GM21737 (cell line): Measurements from ENCODE around the gene MAPK10.
"Not testable (repeated sequence)": the region's sequence is repeated elsewhere in the genome, so short reads cannot be mapped to it uniquely, and the experiment has no call there.

Experiments
- ATAC-seq: cut with Tn5 transposase; IDR thresholded peaks from one replicate; pipeline ENCODE4 v1.9.1; 2021; ENCODE audit warnings: mild to moderate bottlenecking, moderate library complexity; ENCODE audit not compliant: unreplicated experiment

The MAPK10 gene

DNA sequence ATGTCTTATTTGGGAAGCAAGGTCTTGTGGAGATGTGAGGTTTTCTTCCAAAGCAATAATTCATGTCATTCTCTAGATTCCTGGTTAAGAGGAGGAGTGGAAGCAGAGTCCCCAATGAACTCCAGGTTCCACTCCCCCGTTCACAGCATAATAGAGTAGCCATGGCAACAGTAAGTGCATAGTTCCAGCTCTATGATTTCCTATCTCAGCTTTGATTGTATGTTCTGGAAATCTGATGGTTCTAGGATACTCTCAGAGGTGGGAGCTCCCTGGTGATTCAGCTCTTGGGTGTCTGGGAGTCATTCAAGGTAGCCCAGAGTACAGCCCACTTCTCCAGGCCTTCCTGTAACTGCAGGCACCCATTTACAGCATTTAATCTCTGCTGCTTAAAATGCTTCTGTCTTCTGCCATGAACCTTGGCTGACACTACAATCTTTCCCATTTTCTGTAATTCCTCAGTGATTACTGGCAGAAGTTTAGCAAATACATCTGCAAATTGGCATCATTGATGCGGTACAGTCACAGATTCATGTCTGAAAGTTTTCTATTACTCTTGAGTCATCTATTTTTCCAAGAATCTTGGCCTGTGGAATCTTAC, 242.0 kb downstream of the MAPK10 start:
- ATAC-seq = no peak

- no peak for ATAC-seq
Measured at GRCh38 chr4:86114563-86114962, 245.3 kb downstream of the MAPK10 start.

GRCh38 chr4:86108834-86109233, 251.0 kb downstream of the MAPK10 start:
- ATAC-seq = no peak

DNA sequence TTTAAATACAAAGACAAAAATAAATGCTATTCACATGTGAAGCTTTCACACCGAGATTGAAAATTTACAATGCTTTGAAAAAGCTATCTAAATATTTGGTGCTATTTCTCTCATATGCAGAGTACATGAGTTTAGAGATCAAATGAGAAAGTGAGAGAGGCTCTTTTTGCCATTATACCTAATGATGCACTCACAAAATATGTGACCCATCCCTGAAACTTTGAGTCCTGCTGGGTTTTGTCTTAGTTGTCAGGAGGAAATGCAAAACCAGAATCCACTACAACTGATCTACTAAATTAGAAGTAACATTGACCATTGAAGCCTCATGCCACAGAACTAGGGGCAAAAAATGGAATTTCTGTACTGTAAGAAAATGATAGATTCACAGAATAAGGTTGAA, 251.7 kb downstream of the MAPK10 start:
- ATAC-seq = no peak

DNA sequence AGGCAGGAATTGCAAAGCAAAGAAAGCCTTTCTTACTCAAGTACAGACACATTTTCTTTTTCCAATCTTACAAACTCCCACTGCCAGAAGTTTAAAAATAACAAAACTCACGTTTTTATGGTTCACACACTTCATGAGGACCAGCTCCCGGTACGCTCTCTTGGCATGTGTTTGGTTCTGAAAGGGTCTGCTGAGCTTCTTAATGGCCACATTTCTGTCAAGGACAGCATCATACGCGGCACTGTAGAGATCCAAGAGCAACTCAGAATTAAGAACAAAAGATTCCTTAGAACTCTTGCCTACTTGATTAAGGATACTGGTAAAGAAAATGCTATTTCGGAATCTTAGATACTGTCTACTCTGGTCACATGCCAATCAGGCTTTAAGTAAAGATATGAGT, 252.7 kb downstream of the MAPK10 start:
- ATAC-seq = no peak

- ATAC-seq = no peak
Measured at GRCh38 chr4:86106475-86106874, 253.4 kb downstream of the MAPK10 start.

- no peak for ATAC-seq
Measured at GRCh38 chr4:86101841-86102240, 258.0 kb downstream of the MAPK10 start.

- ATAC-seq = no peak
Measured at GRCh38 chr4:86101410-86101809, 258.4 kb downstream of the MAPK10 start.

DNA sequence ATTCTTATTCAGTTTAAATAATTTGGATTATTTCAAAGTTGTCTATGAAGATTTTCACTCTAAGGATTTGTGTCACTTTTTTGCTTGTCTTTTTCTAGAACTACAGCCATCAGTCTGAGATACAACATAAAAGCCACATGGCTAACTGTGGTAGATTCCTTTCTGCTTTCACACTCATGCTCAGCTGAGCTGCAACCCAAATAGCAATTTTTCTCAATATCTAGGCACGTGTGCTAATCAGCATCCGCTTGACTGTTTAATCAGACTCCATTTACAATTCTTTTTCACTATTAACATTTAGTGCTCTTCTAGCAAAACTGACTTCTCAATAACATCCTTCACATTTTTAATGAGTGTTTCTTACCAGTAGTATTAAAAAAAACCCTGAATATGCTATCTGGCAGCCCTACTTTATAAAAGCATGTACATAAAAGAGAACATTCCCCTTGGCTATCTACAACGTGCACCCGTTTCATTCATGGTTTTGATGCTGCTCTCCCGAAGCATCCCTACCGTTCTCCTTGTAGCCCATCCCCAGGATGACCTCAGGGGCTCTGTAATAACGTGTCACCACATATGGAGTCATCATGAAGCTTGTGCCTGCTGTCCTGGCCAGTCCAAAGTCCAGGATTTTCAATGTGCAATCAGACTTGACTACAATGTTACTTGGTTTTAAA, 259.2 kb downstream of the MAPK10 start:
- ATAC-seq = no peak

DNA sequence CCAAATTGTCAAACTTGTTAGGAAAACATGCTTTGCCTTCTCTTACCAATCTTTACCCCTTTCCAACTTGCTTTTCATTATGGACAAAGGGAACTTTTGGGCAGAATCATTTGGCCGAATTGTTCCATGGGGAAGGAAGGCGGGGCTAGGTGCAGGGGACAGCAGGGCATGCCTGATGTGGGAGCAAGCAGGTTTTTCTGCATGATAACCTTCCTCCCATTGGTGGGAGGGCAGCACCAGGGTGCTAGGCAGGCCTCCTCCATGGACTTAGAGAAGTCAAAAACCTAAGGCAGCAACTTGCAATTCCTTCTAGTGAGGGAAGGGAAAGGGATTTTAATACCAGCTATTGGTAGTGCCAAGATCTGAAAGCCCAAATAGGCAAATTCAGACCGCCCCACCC, 260.5 kb downstream of the MAPK10 start:
- ATAC-seq = no peak

DNA sequence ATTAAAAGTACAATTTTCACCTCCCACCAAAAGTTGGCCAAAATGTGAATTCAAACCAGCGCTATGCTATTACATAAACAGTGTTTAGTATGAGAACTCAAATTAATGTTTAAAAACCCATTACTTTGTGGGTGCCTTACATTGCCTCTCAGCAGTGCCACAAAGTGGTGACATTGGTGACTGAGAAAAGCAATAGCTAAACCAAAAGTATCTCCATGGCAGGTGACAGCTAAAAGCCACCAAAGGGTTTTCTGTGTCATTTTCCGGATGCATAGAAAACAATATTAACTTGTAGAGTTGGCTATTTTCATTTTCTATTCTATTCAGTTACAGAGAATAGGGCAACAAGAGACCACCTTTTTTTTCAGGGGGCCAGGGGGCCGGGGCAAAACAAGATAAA, 261.2 kb downstream of the MAPK10 start:
- no peak for ATAC-seq

GRCh38 chr4:86096373-86096772, 263.5 kb downstream of the MAPK10 start:
- ATAC-seq = no peak

GRCh38 chr4:86092684-86093083, 267.2 kb downstream of the MAPK10 start:
- ATAC-seq = no peak

- no peak for ATAC-seq
Measured at GRCh38 chr4:86091201-86091600, 268.7 kb downstream of the MAPK10 start.

- no peak for ATAC-seq
Measured at GRCh38 chr4:86089781-86090323, 270.0 kb downstream of the MAPK10 start.

GRCh38 chr4:86089053-86089452, 270.8 kb downstream of the MAPK10 start:
- no peak for ATAC-seq

DNA sequence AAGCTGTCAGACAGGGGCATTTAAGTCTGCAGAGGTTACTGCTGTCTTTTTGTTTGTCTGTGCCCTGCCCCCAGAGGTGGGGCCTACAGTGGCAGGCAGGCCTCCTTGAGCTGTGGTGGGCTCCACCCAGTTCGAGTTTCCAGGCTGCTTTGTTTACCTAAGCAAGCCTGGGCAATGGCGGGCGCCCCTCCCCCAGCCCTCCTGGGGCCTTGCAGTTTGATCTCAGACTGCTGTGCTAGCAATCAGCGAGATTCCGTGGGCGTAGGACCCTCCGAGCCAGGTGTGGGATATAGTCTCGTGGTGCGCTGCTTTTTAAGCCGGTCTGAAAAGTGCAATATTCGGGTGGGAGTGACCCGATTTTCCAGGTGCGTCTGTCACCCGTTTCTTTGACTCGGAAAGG, 284.1 kb downstream of the MAPK10 start:
- ATAC-seq = not testable (repeated sequence)

DNA sequence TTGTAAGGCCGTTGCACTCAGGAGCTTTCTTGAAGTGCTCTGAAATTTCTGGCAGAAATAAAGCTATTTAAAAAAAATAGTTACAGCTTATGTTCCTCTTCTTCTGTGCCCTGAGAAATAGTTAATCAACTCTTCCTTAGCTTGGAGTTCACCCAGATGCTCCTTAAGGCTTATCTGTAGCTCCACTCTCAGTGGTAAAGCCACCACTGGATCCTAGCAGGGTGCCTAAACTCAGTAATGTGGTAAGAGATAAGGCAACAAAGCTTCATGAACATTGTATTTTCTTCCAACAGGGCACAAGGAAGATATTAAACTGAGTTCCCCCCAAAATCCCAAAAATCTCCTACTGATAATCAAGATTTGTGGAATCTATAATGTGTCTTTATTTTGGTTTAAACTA, 299.5 kb downstream of the MAPK10 start:
- no peak for ATAC-seq

DNA sequence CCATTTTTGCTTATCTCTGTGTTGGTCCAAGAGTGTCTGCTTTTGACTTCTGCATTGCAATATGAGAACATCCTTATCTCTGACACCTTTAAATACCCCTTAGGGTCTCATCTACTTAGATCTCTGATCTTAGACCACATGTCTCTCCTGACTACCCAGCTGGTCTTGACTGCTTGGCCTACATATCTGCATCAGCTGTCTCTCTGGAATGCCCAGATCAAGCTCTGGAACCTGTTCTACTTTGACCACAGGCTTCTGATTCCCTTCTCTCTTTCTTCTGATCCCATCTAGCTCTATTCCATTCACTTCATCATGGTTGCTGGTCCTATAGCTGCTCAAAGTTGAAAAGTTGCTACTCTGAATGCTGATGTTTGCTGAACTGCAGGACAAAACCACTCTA, 301.2 kb downstream of the MAPK10 start:
- no peak for ATAC-seq

- no peak for ATAC-seq
Measured at GRCh38 chr4:86055898-86056297, 304.0 kb downstream of the MAPK10 start.

GRCh38 chr4:86054286-86055032, 305.4 kb downstream of the MAPK10 start:
- no peak for ATAC-seq

DNA sequence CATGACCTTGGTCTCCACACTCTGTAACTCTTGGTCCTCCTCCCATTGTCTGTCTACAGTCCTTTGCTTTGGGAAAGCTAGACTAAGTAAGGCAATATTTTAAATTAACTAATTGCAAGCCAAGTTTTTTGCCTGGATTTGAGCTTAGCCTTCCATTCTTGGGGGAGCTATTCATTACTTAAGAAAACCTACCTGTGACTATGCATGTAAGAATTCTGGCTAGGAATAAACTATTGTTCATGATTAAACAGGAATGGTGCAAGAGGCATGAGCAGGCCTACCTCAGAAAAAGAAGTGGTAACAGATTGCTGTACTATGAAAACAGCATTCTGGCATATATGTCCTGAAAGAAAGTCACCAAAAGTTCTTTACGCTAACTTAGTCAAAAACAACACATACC, 309.4 kb downstream of the MAPK10 start:
- ATAC-seq = no peak
